GM10266 (cell line): ENCODE measurements around the gene GRAMD1B.

Experiments
- DNase-seq: peaks from one replicate; pipeline ENCODE4 v3.0.0; 2012; ENCODE audit errors: extremely low spot score
- CTCF ChIP-seq: IDR thresholded peaks from 2 replicates; pipeline ENCODE4 v1.5.1; 2012; ENCODE audit warnings: mild to moderate bottlenecking, low read depth; ENCODE audit not compliant: control insufficient read depth, insufficient read depth; ENCODE audit errors: missing control alignments

GRAMD1B gene

GRCh38 chr11:123594188-123594901 lies 164.3 kb downstream of the GRAMD1B start:
- DNase-seq, result no peak
- TF ChIP-seq CTCF, result no peak

GRCh38 chr11:123594921-123595320 lies 164.9 kb downstream of the GRAMD1B start:
- no peak for TF ChIP-seq CTCF
- no peak for DNase-seq

DNA sequence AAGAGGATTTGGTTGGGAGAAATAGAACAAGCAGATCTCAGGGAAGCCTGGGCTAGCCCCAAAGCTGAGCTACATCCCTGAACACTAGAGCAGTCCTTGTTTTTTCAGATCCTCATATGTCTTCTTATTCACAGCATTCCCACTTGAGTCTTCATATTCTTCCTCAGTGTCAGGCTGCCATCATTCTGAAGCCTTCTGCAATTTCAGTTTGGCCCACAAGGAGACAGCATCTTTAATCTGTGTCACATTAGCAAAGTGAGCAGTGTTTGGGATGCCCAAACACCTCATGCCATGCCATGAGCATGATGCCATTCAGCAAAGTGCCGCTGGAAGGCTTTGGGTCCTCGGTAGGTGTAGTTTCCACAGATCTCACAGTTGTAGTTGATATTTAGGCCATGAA lies 167.8 kb downstream of the GRAMD1B start:
- no peak for DNase-seq
- no peak for TF ChIP-seq CTCF

- DNase-seq, result no peak
- TF ChIP-seq CTCF, result no peak
Observed at GRCh38 chr11:123601136-123601535, 171.1 kb downstream of the GRAMD1B start.

DNA sequence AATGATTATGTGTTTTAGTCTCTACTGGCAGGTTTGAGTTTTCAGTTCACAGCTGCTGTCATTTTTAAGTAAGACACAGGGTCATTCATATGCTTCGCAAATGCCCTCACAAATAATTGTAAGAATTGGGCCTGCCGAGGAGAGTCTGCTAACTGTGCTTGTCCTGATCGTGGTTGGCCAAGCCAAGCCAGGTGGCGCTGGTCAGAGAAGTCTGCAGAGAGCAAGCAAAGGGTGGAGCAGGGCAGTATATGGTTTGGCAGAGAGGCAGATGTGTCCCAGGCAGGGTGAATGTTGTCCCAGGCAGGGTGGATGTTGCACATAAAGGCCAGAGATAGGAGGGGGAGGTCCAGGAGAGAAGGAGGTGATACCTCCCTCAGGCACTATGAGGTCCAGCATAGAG lies 171.7 kb downstream of the GRAMD1B start:
- no peak for DNase-seq
- TF ChIP-seq CTCF, result no peak

DNA sequence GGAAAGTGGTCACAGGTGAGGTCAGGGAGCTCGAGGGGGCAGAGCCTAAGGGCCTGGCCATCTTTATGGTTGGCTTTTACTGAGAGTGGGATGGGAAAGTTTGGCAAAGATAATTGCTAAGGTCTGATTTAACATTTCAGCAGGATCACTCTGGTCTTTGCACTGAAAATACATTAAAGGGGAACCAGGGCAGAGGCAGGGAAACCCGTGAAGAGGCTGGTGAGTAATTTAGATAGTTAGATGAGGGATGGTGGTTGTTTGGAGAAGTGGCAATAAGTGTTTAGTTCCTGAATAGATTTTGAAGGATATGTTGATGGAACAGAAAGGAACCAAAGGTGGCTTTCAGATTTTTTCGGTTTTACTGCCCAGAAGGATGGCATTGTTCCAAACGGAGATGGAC lies 173.6 kb downstream of the GRAMD1B start:
- DNase-seq, result no peak
- no peak for TF ChIP-seq CTCF

- DNase-seq, result no peak
- TF ChIP-seq CTCF, result no peak
Observed at GRCh38 chr11:123607781-123608180, 177.7 kb downstream of the GRAMD1B start.
